ENCODE measurements around the gene PPP1R12B. TPM values are rescaled to one million over a fixed set of nuclear protein-coding genes. Genes with fewer than 3 reads are reported as not detected.
"Not testable (repeated sequence)": the region's sequence is repeated elsewhere in the genome, so short reads cannot be mapped to it uniquely, and the experiment has no call there.

The PPP1R12B gene
- total RNA-seq, 1 donor: 26.8 TPM

DNA sequence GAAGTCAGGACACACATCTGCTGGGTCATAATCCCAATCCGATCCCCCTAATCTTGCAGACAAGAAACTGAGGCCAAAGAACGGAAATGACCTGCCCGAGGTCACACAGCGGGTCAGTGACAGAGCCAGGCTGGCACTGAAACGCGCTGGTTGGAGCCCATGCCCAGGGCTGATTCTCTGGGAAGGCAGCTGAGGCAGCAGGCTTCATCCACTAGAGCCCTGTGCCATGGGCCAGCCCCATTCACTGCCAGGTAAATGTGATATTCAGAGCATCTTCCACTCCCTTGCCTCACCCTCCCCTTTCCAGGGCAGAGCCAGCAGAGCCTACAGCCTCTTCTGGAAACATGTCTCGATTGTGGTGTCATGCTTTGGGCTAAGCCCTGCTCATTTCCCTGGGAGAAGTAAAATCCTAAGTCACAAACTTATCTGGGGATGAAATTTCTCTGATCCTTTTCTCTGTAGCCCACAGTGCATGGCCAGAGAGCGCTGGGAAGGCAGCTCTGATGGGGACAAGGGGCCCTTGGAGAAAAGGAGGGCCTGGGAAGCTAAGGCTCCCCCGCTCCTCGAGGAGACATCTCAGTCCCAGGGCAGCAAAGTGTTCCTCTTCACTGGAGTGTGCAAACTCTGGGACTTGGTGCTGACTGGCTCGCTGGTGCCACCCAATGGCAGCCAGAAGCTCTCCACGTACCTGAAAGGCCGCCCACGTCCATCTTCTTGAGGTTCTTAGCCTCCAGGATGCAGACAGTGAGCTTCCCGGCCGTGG lies 251.4 kb downstream of the PPP1R12B start:
- TF ChIP-seq, protein P1, sequence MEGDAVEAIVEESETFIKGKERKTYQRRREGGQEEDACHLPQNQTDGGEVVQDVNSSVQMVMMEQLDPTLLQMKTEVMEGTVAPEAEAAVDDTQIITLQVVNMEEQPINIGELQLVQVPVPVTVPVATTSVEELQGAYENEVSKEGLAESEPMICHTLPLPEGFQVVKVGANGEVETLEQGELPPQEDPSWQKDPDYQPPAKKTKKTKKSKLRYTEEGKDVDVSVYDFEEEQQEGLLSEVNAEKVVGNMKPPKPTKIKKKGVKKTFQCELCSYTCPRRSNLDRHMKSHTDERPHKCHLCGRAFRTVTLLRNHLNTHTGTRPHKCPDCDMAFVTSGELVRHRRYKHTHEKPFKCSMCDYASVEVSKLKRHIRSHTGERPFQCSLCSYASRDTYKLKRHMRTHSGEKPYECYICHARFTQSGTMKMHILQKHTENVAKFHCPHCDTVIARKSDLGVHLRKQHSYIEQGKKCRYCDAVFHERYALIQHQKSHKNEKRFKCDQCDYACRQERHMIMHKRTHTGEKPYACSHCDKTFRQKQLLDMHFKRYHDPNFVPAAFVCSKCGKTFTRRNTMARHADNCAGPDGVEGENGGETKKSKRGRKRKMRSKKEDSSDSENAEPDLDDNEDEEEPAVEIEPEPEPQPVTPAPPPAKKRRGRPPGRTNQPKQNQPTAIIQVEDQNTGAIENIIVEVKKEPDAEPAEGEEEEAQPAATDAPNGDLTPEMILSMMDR (IDR thresholded peaks at IDR 0.05; ENCODE audit: insufficient read depth, low read length): peak; percentile 89
- DNase-seq (ENCODE audit: low read depth): peak; percentile 85
- H3K4me3 ChIP-seq (ENCODE audit: low read depth, low read length): no peak overlapping the region

DNA sequence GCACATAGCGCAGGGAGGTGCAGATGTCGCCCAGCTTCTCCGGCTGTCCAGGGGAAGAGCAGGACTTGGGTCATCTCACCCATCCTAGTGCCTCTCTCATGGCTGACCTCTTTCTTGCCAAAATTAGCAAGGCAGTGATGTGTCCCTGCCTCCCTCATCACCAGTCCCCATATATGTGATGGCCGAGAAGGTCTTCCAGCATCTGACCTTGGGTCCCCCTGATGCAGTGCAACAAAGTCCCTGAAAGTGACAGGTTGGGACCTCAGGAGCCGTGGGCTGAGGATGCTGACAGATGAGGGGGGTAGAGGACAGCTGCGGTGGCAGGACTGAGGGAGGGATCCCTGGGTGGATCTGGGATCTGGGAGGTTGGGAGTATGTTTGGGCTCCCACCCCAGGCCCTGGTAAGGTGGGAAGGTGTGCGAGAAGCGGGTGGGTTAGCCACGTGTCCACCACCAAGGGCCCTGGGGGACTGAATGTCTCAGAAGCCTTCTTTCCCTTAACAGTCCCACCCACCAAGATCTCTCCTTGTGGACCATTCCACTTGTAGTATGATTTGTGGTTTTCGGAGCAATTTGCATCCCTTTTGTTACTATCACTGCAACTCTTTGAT lies 252.0 kb downstream of the PPP1R12B start:
- TF ChIP-seq, protein P1 (IDR thresholded peaks at IDR 0.05; ENCODE audit: insufficient read depth, low read length): no peak
- H3K4me3 ChIP-seq (ENCODE audit: low read depth, low read length): no peak overlapping the region
- no peak for DNase-seq (ENCODE audit: low read depth)

DNA sequence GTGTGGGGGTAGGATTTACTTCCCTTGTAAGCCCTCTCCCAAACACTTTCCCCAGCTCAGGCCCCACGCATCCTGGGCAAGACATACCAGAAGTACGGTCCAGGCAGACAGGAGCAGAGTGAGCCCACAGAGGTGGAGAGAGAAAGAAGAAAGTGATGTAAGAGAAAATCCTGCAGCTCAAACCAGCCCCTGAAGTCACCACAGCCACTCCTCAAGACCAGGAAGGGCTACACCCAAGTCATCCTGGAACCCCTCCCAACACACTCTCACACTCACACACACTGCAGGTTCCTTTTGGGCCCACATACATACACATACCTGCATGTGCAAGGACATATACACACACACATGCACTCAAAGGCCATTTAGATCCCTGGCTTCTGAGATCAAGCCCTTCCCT lies 254.9 kb downstream of the PPP1R12B start:
- TF ChIP-seq, protein P1 (IDR thresholded peaks at IDR 0.05; ENCODE audit: insufficient read depth, low read length): no peak
- DNase-seq (ENCODE audit: low read depth): no peak
- H3K4me3 ChIP-seq (ENCODE audit: low read depth, low read length): no peak overlapping the region

DNA sequence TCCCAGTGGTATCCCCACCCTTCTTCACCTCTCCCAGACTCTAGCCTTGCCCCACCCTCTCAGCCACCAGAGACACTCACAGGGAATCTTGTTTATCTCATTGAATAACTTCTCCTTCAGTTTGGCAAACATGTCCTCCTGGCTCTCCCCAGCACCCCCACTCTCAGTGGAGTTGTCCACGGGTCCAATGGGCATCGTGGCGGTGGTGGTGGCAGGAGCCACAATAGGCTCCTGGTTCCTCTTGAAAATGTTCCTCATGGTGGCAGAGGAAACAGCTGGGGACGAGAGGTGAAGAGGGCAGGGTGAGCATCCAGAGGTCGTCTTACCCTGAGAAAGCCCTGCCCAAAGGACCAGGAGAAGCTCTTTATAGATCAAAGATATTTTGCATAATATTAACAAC lies 257.0 kb downstream of the PPP1R12B start:
- H3K4me3 ChIP-seq (ENCODE audit: low read depth, low read length): no peak overlapping the region
- DNase-seq (ENCODE audit: low read depth): no peak
- TF ChIP-seq, protein P1 (IDR thresholded peaks at IDR 0.05; ENCODE audit: insufficient read depth, low read length): no peak

DNA sequence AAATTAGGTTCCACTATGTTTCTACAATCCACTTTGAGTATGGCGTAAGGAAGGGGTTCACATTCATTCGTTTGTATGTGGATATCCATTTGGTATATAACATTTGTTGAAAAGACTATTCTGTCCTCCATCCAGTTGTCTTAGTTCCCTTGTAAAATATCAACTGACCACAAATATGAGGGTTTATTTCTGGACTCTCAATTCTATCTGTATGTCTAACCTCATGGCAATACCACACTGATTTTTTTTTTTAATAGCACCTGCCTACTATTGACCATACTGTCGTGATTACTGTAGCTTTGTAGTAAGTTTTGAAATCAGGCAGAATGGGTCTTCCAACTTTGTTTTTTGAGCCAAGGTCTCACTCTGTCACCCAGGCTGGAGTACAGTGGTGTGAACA lies 263.5 kb downstream of the PPP1R12B start:
- H3K4me3 ChIP-seq (ENCODE audit: low read depth, low read length); DNase-seq (ENCODE audit: low read depth): not testable (repeated sequence)

DNA sequence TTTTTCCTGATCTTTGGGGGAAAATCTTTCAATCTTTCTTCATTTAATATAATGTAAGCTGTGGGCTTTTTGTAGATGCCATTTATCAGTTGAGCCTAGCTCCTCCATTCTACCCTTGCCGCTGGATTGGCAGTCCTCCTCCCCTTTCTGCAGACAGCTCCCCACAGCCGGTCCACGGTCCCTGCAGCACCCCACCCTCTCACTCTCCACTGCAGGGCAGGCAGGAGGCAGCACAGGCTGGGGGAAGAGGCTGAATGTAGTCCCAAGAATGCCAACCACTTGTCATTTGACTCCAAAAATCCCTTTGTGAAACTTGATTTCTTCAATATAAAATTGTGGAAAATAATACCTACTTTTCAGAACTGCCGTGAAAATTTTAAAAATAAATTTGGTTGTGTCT lies 265.1 kb downstream of the PPP1R12B start:
- TF ChIP-seq, protein P1 (IDR thresholded peaks at IDR 0.05; ENCODE audit: insufficient read depth, low read length): no peak
- DNase-seq (ENCODE audit: low read depth): no peak
- no peak overlapping the region for H3K4me3 ChIP-seq (ENCODE audit: low read depth, low read length)

DNA sequence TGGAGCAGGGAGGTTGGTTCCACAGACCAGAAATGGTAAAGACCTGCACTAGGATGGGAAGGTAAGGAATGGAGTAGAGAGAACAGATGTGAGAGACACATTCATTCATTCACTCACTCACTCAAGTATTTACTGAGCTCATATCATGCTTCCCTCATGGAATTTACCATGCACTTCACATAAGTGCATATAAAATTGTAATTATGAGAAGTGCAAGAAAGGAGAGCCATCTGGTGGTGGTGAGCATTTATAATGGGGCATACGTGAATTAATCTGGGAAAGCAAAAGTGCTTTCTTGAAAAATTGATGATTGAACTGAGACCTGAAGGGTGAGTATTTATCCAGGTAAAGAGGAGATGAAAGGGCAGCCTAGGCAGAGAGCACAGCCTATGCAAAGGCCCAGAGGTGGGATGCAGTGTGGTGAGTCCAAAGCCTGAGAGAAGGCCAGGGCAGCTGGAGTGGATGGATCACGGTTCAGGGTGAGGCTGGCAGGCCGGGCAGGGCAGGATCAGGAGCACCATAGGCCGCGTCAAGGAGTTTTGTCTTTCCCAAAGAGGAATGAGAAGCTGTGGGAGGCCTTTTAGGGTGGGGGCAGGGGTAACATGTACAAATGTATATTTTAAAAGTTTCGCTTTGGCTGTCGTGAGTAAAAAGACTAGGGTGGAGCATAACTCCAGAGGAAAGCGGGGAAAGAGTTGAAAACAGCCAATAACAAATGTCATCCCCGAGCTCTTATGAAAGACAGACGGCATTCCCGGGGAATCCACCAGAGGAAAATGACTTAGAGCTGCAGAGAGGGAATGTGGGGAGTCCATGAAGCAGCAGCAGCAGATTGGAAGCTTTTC lies 266.1 kb downstream of the PPP1R12B start:
- DNase-seq (ENCODE audit: low read depth): peak; percentile 25
- H3K4me3 ChIP-seq (ENCODE audit: low read depth, low read length): not testable (repeated sequence)
- TF ChIP-seq, protein P1 (IDR thresholded peaks at IDR 0.05; ENCODE audit: insufficient read depth, low read length): peak; percentile 29

DNA sequence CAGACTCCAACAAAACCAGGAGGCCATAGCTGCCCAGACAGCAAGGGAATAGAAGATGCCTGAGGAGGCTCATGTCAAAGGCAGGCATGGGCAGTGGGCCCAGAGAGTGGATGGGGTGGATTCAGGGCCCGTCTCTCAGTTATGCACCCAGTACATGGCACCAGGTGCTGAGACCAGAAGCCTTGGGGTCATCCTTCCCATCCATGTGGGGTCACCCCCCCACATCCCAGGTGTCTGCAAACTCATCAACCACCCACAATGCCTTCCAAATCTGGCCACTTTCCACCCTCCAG lies 266.7 kb downstream of the PPP1R12B start:
- not testable (repeated sequence) for H3K4me3 ChIP-seq (ENCODE audit: low read depth, low read length); DNase-seq (ENCODE audit: low read depth)

Data from fibroblast of the aortic adventitia (primary cell).